Epidermal melanocyte (primary cell): ENCODE data around the gene CUBN.

Experiments
- DNase-seq: peaks from one replicate; pipeline ENCODE4 v3.0.0; 2011; ENCODE audit warnings: low spot score; ENCODE audit not compliant: insufficient read length

The CUBN gene

DNA sequence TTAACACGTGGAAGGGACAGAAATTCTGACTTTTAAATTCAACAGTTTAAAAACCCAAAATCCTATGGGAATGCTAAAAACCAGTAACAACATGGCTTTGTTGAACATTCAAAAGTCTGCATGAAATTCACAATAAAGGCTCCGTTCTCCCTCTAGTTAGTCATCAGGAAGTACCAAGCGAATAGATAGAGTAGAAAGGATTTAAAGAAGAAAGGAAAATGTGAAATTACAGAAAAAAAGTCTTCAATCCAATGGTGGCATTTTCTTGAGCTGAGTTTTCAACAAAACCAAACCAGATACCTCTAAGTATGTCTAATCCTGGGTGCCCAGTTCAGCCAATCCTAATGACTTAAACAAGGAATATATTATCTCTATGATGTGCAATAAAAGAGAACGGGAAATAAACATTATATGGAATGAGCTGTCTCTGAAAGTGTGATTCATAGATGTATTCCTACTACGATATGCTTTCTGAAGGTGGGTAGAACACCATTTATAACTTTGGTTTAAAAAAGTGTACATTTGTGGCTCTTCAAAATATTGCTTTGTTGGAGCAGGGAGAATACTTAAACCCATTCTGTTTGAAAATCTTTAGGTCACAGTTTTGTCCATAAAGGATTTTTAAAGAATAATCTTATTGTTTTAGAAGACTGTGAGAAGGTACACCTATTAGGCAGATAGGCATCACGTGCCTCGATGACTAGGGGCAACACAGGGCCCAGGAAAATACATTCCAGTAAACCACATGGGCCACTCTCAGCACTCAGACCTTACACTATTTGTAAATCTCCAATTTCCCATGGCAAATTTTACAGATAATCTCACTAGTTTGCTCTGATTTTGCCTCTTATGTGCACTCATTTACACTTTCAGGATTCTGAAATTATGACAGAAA lies 87.7 kb downstream of the CUBN start:
- DNase-seq = no peak

DNA sequence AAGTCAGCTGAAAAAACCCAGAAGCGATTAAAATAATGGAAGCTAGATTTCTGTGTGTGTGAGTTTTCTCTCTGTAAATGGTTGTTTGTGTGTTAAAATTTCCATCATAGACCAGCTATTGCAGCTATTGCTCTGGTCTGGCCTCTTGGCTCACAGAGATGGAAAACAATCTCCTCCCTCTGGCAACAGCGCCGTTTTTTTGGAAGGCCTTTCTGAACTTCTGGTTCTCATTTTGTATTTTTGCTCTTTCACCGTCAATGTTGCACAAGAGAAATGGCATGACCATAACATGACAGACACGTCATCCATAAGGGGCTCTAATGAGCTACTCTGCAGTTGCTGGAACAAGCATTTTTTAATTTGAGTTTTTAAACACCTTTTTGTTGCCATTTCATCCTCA lies 91.0 kb downstream of the CUBN start:
- no peak for DNase-seq

DNA sequence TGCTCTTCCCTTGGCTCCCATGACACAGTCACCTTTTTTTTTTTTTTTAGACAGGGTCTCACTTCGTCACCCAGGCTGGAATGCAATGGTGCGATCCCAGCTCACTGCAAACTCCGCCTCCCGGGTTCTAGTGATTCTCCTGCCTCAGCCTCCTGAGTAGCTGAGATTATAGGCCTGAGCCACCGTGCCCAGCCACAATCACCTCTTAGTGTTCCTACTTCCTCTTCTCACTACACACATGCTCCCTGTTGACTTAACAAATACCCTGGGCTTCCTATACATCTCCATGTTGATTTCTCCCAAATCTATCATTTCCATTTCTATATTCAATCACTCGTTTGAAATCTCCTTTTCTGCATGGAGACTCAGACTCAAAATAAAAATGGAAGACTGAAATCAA lies 91.7 kb downstream of the CUBN start:
- DNase-seq = no peak

DNA sequence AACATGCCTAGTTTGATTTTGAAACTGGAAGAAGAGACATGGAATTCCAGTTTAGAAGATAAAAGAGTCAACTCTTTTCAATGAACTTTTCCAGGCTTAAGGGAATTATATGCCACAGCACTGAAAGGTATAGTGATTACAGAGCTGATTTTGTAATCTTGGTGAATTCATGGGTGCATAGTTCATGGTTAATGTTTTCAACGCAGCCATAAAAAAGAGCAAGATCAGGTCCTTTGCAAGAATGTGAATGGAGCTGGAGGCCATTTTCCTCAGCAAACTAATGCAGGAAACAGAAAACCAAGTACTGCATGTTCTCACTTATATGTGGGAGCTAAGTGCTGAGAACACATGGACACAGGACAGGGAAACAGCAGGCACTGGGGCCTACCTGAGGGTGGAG lies 94.2 kb downstream of the CUBN start:
- no peak for DNase-seq

DNA sequence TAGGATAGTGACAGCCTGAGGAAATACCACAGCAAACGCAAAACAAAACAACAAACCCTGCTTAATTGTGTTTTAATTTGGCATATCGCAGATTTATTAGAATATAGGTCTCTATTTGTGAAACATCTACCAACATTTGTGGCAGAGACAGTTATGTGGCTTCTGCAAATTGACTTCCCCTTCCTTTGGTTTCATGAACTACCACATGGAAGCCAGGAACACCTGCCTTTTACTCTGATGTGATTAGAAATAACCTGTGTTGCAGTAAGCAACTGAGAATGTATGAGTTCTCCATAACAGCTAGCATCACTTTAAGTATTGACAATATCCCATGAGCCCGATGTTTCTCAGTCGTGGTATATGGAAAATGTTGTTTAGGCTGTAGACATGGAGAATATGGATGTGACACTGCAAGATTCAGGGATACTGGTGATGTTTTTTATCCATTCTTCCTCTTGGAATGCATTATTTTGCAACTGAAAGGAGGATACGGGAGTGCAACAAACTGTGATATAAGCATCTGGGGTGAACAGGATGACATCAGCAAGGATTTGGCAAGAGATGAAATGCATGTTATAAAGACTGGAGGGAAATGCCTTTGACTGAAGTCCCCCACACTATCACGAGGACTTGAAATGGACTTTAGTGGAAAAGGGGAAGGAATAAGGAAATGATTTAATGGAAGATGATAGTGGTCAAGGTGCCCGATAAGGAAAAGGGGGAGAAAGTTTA lies 95.9 kb downstream of the CUBN start:
- DNase-seq = no peak

DNA sequence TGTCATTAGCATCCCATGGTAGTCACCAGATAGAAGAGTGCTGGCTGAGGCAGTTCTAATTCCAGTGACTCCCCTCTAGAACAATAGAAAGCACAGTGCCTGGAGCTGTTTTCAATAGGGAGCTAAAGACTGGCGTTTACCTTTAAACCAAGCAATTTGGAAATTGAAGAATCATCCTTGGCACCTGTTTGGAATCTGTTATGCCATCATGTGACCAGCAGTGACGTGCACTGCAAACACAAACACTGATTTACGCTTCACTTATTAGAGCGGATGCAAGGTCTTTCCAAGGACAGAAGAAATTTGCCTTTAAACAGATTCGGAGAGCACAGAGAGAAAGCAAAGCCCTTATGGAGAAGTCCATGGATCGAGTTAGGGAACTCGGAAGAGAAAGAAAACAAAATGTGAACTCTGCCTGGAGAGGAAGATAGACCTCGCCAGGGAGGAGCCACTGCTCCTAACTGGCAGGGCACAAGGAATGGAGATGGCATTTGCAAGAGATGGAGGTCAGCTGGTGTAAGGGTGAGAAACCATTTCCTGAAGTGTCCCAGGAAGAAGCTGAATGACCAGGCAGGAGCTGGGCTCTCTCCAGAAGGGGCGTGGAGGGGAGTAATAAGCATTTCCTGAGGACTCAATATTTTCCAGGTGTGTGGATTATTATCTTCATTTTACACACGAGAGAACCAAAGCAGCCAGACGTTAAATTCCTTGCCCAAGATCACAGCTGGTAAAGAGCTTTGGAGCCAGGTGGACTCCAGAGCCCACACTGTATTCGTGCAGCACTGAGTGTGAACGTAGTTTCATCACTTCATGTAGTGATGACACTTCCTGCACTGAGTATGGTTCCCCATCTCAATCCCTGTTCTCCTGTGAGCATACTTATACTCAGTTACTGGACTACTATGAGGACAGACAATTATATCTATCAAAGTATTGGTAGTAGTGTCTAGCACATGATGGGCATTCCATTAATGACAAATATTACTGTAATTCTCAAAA lies 97.7 kb downstream of the CUBN start:
- DNase-seq = no peak

DNA sequence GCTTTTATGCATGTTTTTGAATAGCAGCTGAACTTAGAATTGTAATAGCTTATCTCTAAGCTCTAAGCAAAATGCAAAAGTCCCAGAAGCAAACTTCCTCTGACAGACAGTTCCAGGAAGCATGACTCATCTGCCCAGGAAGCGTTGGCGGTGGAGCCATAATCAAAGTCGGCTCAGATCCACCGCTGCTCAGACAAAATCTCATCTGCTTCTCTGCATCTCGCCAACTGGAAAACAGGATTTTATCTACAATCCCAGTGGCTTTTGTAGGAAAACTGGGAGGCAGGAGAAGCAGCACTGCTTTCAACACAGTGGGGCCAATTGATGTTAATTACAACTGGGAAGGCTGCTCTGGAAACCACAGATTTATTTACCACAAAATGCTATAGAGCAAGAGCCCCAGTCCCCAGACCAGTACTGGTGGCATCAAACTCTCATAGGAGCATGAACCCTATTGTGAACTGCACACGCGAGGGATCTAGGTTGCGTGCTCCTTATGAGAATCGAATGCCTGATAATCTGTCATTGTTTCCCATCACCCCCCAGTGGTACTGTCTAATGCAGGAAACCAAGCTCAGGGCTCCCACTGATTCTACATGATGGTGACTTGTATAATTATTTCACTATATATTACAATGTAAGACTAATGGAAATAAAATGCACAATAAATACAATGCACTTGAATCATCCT lies 99.9 kb downstream of the CUBN start:
- DNase-seq = no peak

DNA sequence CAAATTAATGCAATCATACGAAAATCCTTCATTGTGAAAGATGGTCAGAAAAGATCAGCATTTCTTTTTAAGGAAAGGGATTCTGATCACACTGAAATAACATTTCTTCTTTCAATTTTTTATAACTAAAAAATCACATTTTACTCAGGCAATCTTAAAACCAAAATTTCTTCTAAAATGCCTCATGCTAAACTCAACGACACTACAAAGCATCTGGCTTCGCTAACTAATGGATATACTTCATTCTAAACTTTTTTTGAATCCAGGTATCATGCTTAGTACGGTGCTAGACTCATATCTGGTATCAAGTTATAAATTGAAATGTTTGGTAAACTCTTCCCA lies 100.4 kb downstream of the CUBN start:
- no peak for DNase-seq

DNA sequence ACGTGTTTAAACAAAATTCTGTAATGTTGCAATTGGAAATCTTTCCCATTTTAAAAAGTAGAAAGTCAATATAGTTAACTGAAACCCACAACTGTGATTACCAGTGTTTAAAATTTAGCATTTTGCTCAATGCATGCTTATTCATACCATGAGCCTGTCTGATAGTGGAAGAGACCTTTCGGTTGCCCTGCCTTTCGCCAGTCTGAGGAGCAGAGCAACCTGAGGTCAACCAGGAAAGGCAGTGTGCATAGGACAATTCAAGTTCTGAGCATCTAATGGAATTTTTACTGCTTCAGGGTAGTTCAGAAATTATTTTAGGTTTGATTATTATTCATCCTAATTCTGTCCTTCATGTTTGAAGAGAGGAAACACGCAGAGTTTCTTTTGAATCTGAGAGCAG lies 100.8 kb downstream of the CUBN start:
- DNase-seq = no peak

DNA sequence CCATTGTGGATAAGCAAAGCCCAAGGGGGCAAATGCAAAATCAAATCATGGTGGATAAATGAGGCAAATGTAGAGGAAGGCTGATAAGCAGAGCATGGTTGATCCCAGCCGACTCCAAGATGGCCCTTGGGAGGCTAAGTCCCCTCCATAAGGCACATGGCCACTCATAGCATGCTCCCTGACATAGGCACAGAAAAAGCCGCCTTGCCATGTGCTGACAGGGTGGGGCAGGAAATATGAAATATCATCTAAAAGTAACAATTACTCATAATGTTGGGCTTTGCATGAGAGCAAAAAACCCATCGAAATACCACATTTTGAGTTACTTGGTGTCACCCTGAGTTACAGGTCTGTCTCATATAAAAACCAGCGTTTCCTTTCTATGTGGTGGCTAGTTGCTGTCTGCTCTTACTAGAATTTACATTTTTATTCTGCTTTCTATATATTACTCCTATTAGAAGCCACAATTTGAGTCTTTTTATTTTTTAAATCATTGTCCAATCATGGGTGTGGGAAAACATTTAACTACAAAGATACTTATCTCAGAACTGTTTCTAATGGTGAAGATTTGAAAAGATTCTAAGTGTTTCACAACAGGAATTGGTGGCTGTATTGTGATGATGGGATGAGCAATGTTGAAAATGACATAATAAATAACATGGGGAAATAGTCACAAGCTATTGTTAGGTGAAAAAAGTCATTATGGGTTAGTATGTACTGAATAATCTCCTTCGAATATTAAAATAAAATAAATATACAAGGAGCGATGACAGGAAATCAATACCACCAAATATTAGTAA lies 102.7 kb downstream of the CUBN start:
- DNase-seq = no peak

DNA sequence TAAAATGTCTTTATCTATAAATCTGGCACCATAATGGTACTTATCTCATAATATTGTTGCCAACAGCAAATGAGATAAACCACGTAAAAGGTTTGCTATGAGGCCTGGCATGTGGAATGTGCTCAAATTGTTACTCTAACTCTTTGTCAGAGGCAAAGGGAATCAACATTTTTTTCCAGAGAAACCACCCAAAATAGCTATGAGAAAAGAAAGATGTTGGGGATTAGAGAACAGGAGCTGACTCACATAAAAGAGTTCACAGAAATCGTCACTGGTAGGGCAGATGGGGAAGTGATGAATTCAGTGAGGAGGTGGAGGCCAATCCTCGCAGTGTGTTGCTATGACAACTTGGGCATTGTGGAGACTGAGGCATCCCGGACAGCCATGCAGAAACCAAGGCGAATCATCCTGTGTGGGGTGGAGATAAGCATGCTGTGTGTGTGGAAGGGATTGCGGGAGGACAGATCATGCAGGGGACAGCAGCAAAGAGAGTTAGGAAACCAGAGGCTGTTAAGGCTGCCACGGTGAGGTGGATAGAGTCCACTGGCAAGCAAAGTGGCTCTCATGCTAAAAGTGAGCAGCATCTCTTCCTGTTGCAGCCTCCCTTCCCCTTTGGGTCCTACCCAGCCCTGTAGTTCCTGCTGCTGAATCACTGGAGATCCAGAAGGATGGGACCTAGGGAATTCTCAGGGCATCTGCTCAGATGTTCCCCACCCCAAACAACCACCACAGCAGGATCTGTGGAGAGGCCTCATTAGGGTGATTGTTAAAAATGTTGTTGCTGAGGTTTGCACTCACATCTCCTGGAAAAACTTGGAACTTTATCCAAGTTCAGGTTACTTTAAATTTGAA lies 103.9 kb downstream of the CUBN start:
- DNase-seq = no peak

DNA sequence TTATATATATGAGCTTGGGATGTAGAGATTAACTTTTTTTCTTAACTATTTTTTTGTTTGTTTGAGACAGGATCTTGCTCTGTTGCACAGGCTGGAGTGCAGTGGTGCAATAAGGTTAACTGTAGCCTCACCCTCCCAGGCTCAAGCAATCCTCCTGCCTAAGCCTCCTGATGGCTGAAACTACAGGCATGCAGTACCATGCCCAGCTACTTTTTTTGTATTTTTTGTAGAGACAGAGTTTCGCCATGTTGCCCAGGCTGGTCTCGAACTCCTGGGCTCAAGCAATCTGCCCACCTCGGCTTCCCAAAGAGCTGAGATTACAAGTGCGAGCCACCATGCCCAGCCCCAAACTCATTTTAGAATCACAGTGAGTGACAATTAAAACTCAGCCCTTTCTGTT lies 105.2 kb downstream of the CUBN start:
- DNase-seq = no peak

DNA sequence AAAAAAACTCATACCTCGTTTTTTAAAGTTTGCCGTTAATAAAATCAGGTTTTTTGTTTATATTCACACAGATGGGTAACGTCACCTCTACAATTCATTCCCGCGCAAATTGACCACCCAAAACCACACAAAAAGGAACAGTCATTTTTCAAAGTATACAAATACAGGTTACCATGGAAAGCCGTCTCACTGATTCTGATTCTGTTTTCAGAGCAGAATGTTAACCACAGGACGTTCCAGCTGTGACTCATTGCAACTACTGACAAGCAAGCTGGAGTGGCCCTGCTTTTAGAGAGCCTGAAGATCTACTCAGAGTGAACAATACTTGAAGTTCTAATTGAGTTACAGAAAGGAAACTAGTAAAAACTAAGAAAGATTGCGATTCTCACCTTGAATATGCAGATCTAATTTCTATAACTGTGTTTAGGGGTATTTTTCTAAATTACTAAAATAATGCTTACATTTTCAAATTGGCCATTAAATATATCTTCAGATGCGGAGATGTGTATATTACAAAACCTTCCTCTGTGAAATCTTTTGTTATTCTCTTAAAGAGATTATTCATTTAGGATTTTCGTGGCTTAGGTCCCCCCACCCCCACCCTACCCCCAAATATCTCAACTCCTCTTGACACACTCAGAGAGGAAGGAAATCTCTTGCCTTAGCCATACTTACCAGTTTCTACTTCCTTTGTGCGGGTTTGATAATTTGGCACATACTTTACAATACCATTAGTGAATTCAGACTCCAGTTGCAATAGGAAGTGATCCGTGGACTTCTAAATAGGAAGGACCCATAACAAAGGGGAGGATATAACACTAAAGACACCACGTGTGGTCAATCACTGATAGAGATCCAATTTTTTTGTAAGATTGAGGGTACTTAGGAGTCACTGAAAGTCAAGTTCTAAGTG lies 106.0 kb downstream of the CUBN start:
- peak; percentile 64 for DNase-seq

DNA sequence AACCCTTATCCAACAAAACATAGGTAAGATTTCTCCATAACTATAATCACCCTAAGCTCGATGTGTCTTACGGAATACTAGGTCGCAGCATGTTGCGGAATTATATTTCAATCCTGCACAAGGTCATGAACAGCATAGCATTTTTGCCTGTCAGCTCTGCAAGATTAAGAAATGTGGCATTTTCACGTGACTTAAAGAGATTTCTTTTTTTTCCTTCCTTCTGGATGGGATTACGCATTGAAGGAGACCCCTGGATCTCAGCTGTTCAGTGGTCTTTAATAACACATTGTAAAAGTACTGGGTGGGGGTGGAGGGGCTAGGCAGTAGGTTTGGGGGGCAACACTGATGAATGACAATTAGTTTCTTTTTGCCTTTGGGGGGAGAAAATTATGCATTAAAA lies 106.7 kb downstream of the CUBN start:
- DNase-seq = no peak

DNA sequence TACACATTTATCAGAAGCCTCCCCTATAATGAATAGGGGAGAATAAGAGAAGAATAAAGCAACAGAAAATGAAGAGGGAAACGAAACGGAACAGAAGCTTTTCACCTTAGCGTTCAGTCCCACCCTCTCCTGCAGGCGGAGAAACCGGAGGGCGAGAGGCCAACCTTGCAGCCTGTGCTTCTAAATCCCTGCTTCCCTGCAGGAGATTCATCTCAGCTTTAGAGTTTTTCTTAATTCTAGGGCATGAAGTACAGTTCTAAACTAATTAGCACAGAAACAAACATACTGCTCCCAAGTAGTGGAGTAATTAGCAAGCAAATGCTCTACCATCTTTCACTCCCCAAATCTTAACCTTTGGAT lies 107.2 kb downstream of the CUBN start:
- no peak for DNase-seq

DNA sequence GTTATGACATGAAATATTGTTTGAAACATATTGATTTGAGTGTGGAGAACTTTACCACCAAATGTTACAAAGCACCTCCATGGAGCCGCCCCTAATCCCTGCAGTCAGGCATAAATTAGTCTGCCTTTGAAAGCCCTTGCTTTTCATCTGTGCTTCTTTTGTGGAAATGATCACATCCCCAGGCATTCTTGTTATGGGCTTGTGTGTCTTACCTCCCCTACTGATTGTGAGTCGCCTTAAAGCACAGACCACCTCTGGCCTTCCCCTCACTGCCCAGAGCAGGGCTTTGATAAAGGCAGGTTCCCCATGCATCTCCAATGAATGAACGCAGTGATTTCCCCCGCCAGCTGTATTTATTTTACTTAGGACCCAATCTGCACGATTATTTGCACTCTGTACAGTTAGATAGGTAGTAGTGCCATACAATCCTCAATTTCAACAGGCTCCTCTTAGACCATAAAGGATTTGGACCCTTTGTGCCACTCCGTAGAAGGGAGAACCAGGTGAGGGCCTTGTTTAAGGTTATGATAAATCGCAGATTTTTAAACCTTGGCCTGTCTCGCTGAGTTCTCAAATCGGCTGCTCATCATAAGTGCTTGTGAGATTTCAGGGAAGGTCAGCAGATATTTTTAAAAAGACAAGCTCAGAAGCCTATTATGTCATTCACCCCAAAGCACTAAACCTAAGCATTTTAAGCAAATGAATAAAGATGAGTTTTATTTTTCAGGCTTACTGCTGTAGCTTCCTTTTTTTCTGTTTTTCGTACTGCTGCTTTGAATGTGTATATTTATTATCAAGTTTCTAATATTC lies 107.8 kb downstream of the CUBN start:
- DNase-seq = no peak

DNA sequence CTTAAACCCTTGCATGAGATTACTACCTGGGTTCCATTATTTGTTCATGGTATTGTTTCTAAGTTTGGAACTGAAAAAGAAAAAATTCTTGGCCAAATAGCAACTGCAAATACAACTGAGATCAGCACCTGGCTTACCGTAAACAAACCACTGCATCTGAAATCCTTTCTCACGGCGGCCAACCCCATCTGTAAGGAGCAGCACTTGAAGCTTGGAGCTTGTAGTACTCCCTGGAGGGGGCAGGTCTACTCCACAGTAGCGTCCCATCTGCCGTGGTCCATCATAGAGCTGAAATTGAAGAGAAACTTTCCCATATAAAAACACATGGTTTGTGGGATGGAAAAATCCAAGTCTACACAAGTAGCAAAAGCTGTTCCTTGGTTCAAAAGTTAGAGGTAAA lies 109.9 kb downstream of the CUBN start:
- DNase-seq = no peak
